OCI-LY7 (cell line): Measurements from ENCODE around the gene SOX5. TPM values are rescaled to one million over a fixed set of nuclear protein-coding genes. Genes with fewer than 3 reads are reported as not detected.

ENCODE experiments used
- BruUV-seq: library from RNA; stranded (reverse); fragments of 400-500 nt; replicated peaks from 2 replicates; lab custom pipeline; 2021; lab: Mats Ljungman, UMichigan
- CTCF ChIA-PET: fragments of 300-600 bp; sonication (Branson Sonifier 250); formaldehyde crosslinking; loops from one replicate; lab custom pipeline; 2022; ENCODE audit warnings: antibody characterized with exemption; ENCODE audit not compliant: unreplicated experiment; lab: Charles Lee
- POLR2A ChIA-PET: fragments of 300-600 bp; sonication (Branson Sonifier 250); formaldehyde crosslinking; loops from one replicate; lab custom pipeline; 2022; ENCODE audit warnings: antibody characterized with exemption; lab: Charles Lee
- DNase-seq: peaks from one replicate; pipeline ENCODE4 v3.0.0-alpha.2; 2015; ENCODE audit warnings: low spot score
- H2AFZ ChIP-seq: fragments of 200-600 bp; sonication (generic), shearing (Covaris generic); 2 replicates; pipeline ENCODE4 v1.6.1; 2014; ENCODE audit warnings: mild to moderate bottlenecking, antibody characterized with exemption, low read length, moderate library complexity
- H3K27ac ChIP-seq: fragments of 200-600 bp; sonication (generic); 2 replicates; pipeline ENCODE4 v1.5.1; 2014; ENCODE audit warnings: mixed run types, low read depth, mild to moderate bottlenecking, moderate library complexity, low read length, inconsistent platforms; ENCODE audit not compliant: poor library complexity, severe bottlenecking
- H3K36me3 ChIP-seq: fragments of 200-600 bp; sonication (generic); 2 replicates; pipeline ENCODE4 v1.6.1; 2014; ENCODE audit warnings: mild to moderate bottlenecking, antibody characterized with exemption, low read length, moderate library complexity, mixed read lengths; ENCODE audit not compliant: insufficient read depth
- H3K4me1 ChIP-seq: fragments of 200-600 bp; sonication (generic); 2 replicates; pipeline ENCODE4 v1.5.1; 2014; ENCODE audit warnings: mild to moderate bottlenecking, low read length; ENCODE audit not compliant: insufficient read depth, poor library complexity, severe bottlenecking
- H3K4me2 ChIP-seq: fragments of 200-600 bp; sonication (generic); 2 replicates; pipeline ENCODE4 v1.6.1; 2014; ENCODE audit warnings: mild to moderate bottlenecking, low read length
- H3K4me3 ChIP-seq: fragments of 200-600 bp; sonication (generic); 2 replicates; pipeline ENCODE4 v1.5.1; 2014; ENCODE audit warnings: mild to moderate bottlenecking, low read depth, low read length; ENCODE audit not compliant: poor library complexity, severe bottlenecking
- H3K79me2 ChIP-seq: fragments of 200-600 bp; sonication (generic); 2 replicates; pipeline ENCODE4 v1.6.1; 2016; ENCODE audit warnings: low read depth, mild to moderate bottlenecking, low read length, moderate library complexity, mixed read lengths; ENCODE audit not compliant: insufficient read depth
- H3K9me2 ChIP-seq: fragments of 200-600 bp; sonication (generic); 2 replicates; pipeline ENCODE4 v1.6.1; 2016; ENCODE audit warnings: mild to moderate bottlenecking, low read length, mixed read lengths; ENCODE audit not compliant: insufficient read depth
- H3K9me3 ChIP-seq: fragments of 200-600 bp; sonication (generic); 2 replicates; pipeline ENCODE4 v1.6.1; 2014; ENCODE audit warnings: mild to moderate bottlenecking, mixed run types, low read length, mixed read lengths
- H4K20me1 ChIP-seq: fragments of 200-600 bp; sonication (generic); 2 replicates; pipeline ENCODE4 v1.6.1; 2014; ENCODE audit warnings: mild to moderate bottlenecking, antibody characterized with exemption, low read length, moderate library complexity, mixed read lengths; ENCODE audit not compliant: insufficient read depth
- EZH2phosphoT487 ChIP-seq: fragments of 200-600 bp; sonication (generic); IDR thresholded peaks from 2 replicates; pipeline ENCODE4 v1.6.1; 2018; ENCODE audit warnings: low read depth, borderline replicate concordance, mild to moderate bottlenecking, mixed run types, antibody characterized with exemption, low read length, moderate library complexity, mixed read lengths
- intact Hi-C: fragments of 100-400 bp; cut with micrococcal nuclease; formaldehyde crosslinking; loops from one replicate; pipeline ENCODE4 v1.10.0; 2022; ENCODE audit not compliant: unreplicated experiment
- total RNA-seq, 2 experiments: library from RNA; depleted of rRNA in 1 of 2; stranded (reverse); fragments of >200 nt in 1 of 2; shearing (Covaris generic) in 1 of 2; gene quantifications; 2 replicates each; pipeline ENCODE4 v1.2.3, GENCODE V29; 2014 to 2022
- TF ChIP-seq, protein P1 (sequence below): fragments of 200-600 bp; sonication (generic); conservative IDR thresholded peaks from 2 replicates; pipeline ENCODE4 v1.5.1; 2014; ENCODE audit warnings: mild to moderate bottlenecking, antibody characterized with exemption, low read length, moderate library complexity, mixed read lengths

SOX5 gene
- total RNA-seq, 2 experiments from 2014 or later, result 0.16 TPM; not detected in 1

DNA sequence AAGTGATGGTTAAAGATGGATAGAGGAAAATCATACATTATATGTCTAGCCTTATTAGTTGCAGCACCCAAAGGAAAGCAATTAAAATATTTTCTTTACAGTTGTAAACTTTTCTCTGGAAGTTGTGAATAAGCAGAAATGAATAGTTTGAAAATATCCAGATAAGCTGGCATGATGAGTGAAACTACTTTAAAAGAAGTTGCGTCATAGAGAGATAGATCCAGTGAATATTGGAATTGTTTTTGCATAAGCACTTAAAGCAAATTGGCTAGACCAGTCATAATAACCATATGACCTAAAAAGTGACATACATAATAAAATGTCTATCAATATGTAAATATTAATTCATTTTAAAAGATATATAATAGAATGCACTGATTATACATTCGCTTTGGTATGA, 132.1 kb downstream of the SOX5 start:
- Histone ChIP-seq H3K27ac (no peak overlapping the region), H3K4me3 (no peak overlapping the region), H3K79me2 (no peaks in the 10 kb centered on the region), H2AFZ (no peak overlapping the region), H3K4me2 (no peak overlapping the region), H3K9me3 (no peaks in the 10 kb centered on the region), H3K36me3 (no peaks in the 10 kb centered on the region), H3K9me2 (no peaks in the 10 kb centered on the region), H4K20me1 (no peaks in the 10 kb centered on the region), H3K4me1 (no peaks in the 10 kb centered on the region)
- BruUV-seq, result no TSS peak
- CTCF ChIA-PET, result no interaction called here
- DNase-seq, result no peak
- intact Hi-C loops, result no loop called here
- POLR2A ChIA-PET, result no interaction called here
- TF ChIP-seq, protein P1, sequence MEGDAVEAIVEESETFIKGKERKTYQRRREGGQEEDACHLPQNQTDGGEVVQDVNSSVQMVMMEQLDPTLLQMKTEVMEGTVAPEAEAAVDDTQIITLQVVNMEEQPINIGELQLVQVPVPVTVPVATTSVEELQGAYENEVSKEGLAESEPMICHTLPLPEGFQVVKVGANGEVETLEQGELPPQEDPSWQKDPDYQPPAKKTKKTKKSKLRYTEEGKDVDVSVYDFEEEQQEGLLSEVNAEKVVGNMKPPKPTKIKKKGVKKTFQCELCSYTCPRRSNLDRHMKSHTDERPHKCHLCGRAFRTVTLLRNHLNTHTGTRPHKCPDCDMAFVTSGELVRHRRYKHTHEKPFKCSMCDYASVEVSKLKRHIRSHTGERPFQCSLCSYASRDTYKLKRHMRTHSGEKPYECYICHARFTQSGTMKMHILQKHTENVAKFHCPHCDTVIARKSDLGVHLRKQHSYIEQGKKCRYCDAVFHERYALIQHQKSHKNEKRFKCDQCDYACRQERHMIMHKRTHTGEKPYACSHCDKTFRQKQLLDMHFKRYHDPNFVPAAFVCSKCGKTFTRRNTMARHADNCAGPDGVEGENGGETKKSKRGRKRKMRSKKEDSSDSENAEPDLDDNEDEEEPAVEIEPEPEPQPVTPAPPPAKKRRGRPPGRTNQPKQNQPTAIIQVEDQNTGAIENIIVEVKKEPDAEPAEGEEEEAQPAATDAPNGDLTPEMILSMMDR, result no peak
- TF ChIP-seq EZH2phosphoT487, result no peak

DNA sequence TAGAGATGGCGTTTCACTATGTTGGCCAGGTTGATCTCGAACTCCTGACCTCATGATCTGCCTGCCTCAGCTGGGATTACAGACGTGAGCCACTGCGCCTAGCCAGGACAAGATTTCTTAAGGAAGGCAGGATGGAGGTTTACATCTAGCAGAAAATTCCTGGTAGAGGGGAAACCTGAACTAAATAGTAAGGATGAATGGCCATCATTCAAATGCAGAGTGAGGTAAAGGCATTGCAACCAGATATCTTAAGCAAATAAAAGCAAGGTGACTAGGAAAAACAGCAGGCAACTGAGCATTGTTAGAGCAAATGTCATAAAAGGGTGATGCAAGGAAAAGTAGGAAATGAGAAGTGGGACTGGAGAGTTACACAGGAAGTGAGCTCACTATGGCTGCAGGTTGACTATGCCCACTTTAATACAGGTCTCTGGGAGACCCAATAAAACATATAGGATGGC, 133.0 kb downstream of the SOX5 start:
- no peaks in the 10 kb centered on the region for H3K4me1 ChIP-seq
- H3K79me2 ChIP-seq, result no peaks in the 10 kb centered on the region
- no peak for DNase-seq
- POLR2A ChIA-PET, result interaction anchor here (0.5 to 0.6 kb wide), 2 partner anchors 31 to 568 kb away, joined by 3 read pairs; no protein-coding TSS in a partner anchor
- H3K9me3 ChIP-seq, result no peaks in the 10 kb centered on the region
- no peaks in the 10 kb centered on the region for H3K9me2 ChIP-seq
- no peak for TF ChIP-seq EZH2phosphoT487
- TF ChIP-seq, protein P1, result no peak
- CTCF ChIA-PET, result no interaction called here
- H3K36me3 ChIP-seq, result no peaks in the 10 kb centered on the region
- H3K4me3 ChIP-seq, result no peak overlapping the region
- no peaks in the 10 kb centered on the region for H4K20me1 ChIP-seq
- no peak overlapping the region for H2AFZ ChIP-seq
- H3K27ac ChIP-seq, result no peak overlapping the region
- BruUV-seq, result no TSS peak
- intact Hi-C loops, result no loop called here
- H3K4me2 ChIP-seq, result no peak overlapping the region

GRCh38 chr12:23815810-23816209, 133.7 kb downstream of the SOX5 start:
- H3K9me2 ChIP-seq, result no peaks in the 10 kb centered on the region
- no peaks in the 10 kb centered on the region for H3K9me3 ChIP-seq
- POLR2A ChIA-PET, result no interaction called here
- H3K4me2 ChIP-seq, result no peak overlapping the region
- no peaks in the 10 kb centered on the region for H3K79me2 ChIP-seq
- CTCF ChIA-PET, result no interaction called here
- no peaks in the 10 kb centered on the region for H4K20me1 ChIP-seq
- no peak overlapping the region for H3K27ac ChIP-seq
- intact Hi-C loops, result no loop called here
- no peak for DNase-seq
- TF ChIP-seq, protein P1, result no peak
- no peak for TF ChIP-seq EZH2phosphoT487
- no peak overlapping the region for H2AFZ ChIP-seq
- BruUV-seq, result no TSS peak
- no peak overlapping the region for H3K4me3 ChIP-seq
- H3K4me1 ChIP-seq, result no peaks in the 10 kb centered on the region
- H3K36me3 ChIP-seq, result no peaks in the 10 kb centered on the region
